AG04449 (cell line): ENCODE measurements around the gene IFIT3.
"Not testable (repeated sequence)": the region's sequence is repeated elsewhere in the genome, so short reads cannot be mapped to it uniquely, and the experiment has no call there.

Experiments
- CTCF ChIA-PET: fragments of 350-600 bp; formaldehyde crosslinking; extraction: SDS; loops from one replicate; lab custom pipeline; 2021; ENCODE audit warnings: antibody characterized with exemption; lab: Yijun Ruan, JAX
- POLR2A ChIA-PET: fragments of 400-600, 350-600 bp; formaldehyde crosslinking; extraction: SDS; loops from one replicate; lab custom pipeline; 2020; ENCODE audit warnings: antibody characterized with exemption, inconsistent platforms; lab: Yijun Ruan, JAX
- DNase-seq: peaks from one replicate; pipeline ENCODE4 v3.0.0-alpha.2; 2010; ENCODE audit warnings: low read depth, low spot score
- H3K4me3 ChIP-seq: 2 replicates; pipeline ENCODE4 v1.5.1; 2011; ENCODE audit warnings: low read depth, mild to moderate bottlenecking, control low read depth, low read length
- CTCF ChIP-seq: IDR thresholded peaks from one replicate; pipeline ENCODE4 v1.5.1; 2011; ENCODE audit warnings: mild to moderate bottlenecking, moderate library complexity, low read length, control low read depth, inconsistent platforms; ENCODE audit not compliant: insufficient read depth; ENCODE audit errors: missing control alignments

IFIT3 gene

GRCh38 chr10:89281606-89282395 is 46.0 kb upstream of the IFIT3 start:
- no peak for DNase-seq
- H3K4me3 ChIP-seq, result no peak overlapping the region
- POLR2A ChIA-PET, result no interaction called here
- TF ChIP-seq CTCF, result no peak
- CTCF ChIA-PET, result interaction anchor here (1.2 to 3.2 kb wide), 2 partner anchors 9 to 87 kb away, joined by 4 to 20 read pairs; no protein-coding TSS in a partner anchor

- no peak overlapping the region for H3K4me3 ChIP-seq
- DNase-seq, result no peak
- no peak for TF ChIP-seq CTCF
- ChIA-PET POLR2A (no interaction called here), CTCF (interaction anchor here (0.6 to 3.2 kb wide), 4 partner anchors 8 to 103 kb away, joined by 3 to 20 read pairs (median 4); no protein-coding TSS in a partner anchor)
Measured at GRCh38 chr10:89283025-89283935, 44.5 kb upstream of the IFIT3 start.

- ChIA-PET CTCF (interaction anchor here (1.3 to 3.2 kb wide), 2 partner anchors 11 to 85 kb away, joined by 4 to 20 read pairs; no protein-coding TSS in a partner anchor), POLR2A (interaction anchor here (1.4 kb wide), 1 partner anchor 22 kb away, joined by 4 read pairs; no protein-coding TSS in a partner anchor)
- no peak for TF ChIP-seq CTCF
- no peak for DNase-seq
- H3K4me3 ChIP-seq, result no peak overlapping the region
Measured at GRCh38 chr10:89283936-89284475, 43.8 kb upstream of the IFIT3 start.

- ChIA-PET POLR2A (interaction anchor here (1.4 kb wide), 1 partner anchor 23 kb away, joined by 4 read pairs; no protein-coding TSS in a partner anchor), CTCF (interaction anchor here (3.2 kb wide), 1 partner anchor 84 kb away, joined by 20 read pairs; no protein-coding TSS in a partner anchor)
- not testable (repeated sequence) for DNase-seq, H3K4me3 ChIP-seq
Measured at GRCh38 chr10:89284711-89285110, 43.1 kb upstream of the IFIT3 start.

- H3K4me3 ChIP-seq, DNase-seq: not testable (repeated sequence)
- ChIA-PET CTCF (interaction anchor here (3.2 kb wide), 1 partner anchor 83 kb away, joined by 20 read pairs; no protein-coding TSS in a partner anchor), POLR2A (interaction anchor here (1.4 kb wide), 1 partner anchor 23 kb away, joined by 4 read pairs; no protein-coding TSS in a partner anchor)
Measured at GRCh38 chr10:89285303-89285702, 42.5 kb upstream of the IFIT3 start.

- CTCF ChIA-PET, result interaction anchor here (0.6 to 3.4 kb wide), 6 partner anchors 11 to 267 kb away, joined by 3 to 27 read pairs (median 4); no protein-coding TSS in a partner anchor
Measured at GRCh38 chr10:89294721-89295239, 33.0 kb upstream of the IFIT3 start.

More at GRCh38 chr10:89294721-89295239, 33.0 kb upstream of the IFIT3 start:
- TF ChIP-seq CTCF, result no peak
- no peak overlapping the region for H3K4me3 ChIP-seq
- DNase-seq, result no peak
- POLR2A ChIA-PET, result no interaction called here
